HG03108 (cell line): ENCODE measurements around the gene WDR48.

ENCODE experiments used
- ATAC-seq: cut with Tn5 transposase; IDR thresholded peaks from one replicate; pipeline ENCODE4 v1.9.1; 2021; ENCODE audit warnings: moderate library complexity; ENCODE audit not compliant: unreplicated experiment

The WDR48 gene

DNA sequence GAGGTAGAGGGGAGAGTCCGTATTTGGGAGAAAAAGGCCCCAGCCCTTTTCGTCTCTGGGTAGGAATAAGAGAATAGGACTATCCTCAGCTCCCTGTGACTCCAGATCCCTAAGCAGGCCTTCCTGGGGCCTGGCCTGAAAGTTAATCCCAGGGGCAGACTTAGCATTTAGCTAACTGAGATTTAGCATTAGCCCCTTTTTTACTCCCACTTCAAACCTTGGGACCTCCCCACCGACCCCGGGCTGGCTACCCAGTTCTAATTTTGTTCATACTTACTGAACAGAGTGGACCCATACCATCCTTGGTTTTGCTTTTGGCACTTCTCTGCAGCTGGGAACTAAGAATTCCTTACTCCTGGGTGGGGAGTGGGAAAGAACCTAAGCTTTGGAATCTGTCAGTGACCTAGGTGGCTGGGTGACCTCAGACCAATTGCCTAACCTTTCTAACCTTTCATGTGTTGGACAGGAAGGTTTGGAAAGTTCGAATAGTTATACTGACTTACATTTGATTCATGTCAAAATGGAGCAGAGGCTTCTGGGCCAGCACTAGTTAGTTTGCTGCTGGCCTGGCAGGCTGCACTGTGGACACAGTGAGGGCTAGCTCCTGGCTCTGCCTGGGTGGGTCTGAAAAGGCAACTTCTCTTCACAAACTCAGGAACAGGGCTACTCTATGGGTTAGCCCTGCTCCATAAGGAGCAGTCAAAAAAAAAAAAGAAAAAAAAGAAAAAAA, 67.3 kb downstream of the WDR48 start:
- no peak for ATAC-seq

DNA sequence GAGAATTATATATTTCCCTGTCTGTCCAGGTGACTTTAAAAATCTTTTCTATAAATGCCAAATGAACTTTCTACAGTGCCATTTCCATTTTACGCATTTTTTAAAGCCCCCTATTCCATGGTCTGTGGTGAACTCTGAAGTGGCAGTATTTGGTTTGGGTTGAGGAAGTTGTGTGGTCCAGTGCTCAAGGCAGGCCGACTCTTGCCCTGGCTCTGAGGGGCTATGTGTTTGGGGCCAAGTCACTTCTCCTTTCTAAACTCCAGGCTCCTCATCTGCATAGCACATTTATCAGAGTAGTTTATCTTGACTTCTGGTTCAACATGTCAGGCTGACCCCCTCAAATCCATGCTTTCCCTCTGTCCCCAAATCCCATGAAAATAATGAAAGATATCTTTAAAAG, 69.8 kb downstream of the WDR48 start:
- no peak for ATAC-seq

DNA sequence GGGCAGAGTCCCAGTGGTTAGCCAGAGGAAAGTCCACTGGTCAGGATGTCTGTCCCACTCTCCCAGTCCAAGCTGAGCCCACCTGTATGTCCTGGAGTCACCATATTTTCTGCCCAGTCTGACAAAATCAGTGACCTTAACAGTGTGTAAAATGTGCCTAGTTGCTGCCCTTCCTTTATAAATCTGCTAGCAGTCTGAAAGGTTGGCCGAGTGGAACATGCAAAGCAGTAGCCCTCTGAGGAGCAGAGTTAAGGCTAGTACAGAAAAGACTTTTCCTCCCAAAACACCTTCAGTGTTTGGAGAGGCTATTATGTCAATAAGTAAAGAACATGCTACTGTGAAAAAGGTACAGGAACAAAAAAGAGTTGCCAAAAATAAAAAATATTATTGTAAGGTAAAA, 71.0 kb downstream of the WDR48 start:
- ATAC-seq = peak; percentile 56

DNA sequence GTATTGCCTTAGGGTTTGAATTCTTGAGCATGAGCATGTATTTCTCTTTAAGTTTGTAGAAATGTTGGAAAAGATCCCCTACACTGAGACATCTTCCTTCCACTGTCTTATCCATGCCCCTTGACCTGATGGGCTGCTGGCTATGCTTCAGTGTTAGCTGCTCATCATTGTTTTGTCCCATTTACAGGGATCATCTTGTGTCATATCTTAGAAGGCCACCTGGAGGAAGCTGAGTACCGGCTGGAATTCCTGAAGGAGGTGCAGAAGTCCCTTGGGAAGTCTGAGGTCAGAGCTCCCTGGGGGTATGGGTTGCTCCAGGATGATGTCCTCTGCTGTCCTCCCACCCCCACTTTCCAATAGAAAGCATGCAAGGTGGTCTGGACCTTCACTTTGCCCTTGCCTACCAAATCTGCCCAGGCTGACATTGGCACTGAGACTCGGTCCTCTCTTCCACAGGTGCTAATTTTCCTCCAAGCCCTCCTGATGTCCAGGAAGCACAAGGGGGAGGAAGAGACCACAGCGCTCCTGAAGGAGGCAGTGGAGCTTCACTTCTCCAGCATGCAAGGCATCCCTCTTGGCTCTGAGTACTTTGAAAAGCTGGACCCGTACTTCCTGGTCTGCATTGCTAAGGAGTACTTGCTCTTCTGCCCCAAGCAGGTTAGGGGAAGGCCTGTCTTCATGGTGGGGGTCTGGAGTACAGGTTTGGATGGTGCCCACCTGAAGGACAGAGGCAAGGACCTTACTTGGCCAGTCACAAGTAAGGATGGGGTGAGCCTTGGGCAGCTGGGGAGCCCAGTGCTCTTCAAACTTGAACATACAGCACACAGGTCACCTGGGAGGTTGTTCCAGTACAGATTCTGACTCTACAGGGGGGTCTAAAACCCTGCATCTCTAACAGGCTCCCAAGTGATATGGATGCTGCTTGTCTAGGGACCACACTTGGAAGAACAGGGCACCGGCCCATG, 73.3 kb downstream of the WDR48 start:
- no peak for ATAC-seq

DNA sequence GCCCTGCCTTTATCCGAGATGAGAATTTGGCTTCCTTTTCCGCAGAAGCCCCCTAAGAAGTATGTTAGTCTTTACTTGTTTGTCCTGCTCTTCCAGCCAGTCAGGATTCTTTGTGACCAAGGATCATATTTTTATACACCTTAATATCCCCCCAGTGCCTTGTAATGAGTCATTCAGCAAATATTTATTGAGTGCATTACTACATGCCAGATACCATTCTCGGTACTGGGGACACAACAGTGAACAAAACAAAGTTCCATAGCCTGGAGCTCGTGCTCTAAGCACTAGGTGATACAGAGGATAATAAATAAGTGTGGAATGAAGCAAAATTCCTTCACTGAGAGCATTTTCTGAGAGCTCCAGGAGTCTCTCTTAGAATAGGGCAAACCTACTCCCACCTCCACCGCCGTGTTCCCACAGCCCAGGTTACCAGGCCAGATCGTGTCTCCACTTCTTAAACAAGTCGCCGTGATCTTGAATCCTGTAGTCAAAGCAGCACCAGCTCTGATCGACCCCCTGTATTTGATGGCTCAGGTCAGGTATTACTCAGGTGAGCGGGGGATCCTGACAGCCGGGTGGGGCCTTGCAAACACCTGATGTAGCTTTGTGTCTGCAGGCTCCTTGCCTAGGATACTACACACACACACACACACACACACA, 74.2 kb downstream of the WDR48 start:
- no peak for ATAC-seq

DNA sequence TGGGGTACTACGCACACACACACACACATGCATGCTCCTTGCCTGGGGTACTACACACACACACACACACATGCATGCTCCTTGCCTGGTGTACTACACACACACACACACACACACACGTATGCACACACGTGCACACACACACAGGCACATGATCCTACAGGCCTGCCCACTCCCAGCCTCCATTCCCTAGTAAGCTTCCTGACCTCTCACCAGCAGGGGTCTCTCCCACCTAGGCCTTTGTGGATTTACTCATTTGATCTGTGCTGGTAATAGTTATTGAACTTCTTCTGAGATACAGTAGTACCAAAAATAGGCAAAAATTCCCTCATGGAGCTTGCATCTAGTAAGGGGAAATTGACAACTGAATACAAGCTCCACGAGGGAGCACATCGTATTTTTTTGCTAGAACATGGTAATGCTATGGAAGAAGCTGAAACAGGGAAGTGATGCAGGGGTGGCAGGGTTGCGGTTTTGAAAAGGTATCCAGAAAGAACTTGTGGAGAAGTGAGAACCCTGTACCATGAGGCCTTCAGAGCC, 74.8 kb downstream of the WDR48 start:
- no peak for ATAC-seq

DNA sequence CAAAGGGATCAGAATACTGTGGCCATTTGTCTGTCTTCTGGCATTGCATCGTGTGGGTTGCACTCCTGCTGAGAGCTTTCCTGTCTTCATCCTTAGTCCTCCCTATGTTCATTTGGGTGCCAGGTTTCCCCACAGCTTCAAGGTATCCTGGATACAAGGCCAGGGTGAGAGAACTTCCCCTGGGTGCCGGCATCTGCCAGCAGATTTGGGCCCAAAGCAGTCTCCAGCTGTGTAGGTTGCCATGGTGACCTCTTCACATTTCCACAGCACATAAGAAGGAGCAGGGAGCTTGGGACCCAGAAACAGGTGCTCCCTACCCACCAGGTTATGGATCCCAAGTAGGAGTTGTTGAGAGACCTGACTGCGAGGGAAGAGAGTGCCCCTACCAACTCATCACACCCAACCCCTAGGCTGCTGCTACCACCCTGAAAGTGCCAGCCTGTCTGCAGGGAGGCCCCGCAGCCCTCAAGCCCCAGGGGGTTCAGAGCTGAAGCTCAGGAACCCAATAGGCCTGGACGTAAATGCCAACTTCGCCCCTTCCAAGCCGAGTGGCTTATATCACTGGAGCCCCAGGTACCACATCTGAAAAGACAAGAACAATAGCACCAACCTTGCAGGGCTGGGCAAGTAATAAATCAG, 75.6 kb downstream of the WDR48 start:
- ATAC-seq = no peak

DNA sequence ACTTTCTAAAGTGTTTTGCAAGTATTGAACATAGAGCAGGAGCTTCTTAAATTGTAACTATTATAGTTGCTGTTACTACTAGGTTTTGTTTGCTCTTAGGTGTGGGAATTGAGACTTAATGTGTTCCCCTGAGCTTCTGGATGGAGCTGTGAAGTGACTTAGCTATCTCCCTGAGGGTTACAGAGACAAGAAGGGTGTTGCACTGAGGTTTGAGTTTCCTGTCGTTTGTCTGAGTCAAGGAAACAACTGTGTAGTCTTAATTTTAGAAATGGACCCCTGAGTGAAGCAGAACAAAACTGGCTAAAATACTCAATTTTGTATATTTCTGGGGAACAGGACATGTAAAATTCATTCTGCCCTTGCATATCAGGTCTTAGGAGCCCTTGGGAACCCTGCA, 76.1 kb downstream of the WDR48 start:
- ATAC-seq = no peak

DNA sequence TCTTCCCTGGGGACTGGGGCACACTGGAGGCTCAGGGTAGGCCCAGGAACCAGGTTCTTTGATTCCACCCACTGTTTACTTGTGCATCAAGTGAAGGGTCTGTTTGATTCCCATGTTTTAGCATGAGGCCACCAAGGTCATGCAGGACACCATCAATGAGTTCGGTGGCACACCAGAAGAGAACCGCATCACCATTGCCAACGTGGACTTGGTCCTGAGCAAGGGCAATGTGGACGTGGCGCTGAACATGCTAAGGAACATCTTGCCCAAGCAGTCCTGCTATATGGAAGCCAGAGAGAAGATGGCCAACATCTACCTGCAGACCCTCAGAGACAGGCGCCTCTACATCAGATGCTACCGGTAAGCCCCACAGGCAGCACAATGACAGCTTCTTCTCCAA, 77.1 kb downstream of the WDR48 start:
- no peak for ATAC-seq

DNA sequence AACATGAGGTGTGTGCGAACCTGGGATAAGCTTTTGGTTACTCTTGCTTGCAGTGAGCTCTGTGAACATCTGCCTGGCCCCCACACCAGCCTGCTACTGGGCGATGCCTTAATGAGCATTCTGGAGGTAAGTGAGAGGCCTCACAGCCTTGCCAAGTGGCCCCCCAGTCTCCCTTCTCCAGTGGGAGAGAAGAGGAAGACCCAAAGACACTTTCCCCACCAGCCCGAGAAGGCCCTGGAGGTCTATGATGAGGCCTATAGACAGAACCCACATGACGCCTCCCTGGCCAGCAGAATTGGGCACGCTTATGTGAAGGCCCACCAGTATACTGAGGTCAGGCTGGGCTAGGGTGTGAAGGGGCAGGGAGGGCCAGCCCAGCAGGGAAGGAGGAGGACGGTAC, 78.2 kb downstream of the WDR48 start:
- ATAC-seq = no peak

DNA sequence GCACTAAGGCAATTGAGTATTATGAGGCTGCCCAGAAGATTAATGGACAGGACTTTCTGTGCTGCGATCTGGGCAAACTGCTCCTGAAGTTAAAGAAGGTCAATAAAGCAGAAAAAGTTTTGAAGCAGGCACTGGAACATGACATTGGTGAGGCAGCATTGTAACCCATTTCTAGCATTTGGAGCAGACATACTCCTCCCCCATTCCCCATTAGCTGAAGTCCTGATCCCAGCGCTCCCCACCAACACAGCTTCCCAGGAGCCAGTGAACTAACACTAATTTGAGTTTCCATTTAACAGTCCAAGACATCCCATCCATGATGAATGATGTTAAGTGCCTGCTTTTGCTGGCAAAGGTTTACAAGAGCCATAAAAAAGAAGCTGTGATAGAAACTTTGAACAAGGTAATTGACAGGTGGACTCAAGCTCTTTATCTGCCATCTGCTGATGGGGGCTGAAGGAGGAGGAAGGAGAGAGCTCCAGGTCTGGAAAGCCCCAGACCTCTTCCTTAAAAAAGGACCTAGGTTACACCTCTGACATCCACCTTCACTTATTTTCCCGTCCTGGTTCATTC, 79.0 kb downstream of the WDR48 start:
- no peak for ATAC-seq

DNA sequence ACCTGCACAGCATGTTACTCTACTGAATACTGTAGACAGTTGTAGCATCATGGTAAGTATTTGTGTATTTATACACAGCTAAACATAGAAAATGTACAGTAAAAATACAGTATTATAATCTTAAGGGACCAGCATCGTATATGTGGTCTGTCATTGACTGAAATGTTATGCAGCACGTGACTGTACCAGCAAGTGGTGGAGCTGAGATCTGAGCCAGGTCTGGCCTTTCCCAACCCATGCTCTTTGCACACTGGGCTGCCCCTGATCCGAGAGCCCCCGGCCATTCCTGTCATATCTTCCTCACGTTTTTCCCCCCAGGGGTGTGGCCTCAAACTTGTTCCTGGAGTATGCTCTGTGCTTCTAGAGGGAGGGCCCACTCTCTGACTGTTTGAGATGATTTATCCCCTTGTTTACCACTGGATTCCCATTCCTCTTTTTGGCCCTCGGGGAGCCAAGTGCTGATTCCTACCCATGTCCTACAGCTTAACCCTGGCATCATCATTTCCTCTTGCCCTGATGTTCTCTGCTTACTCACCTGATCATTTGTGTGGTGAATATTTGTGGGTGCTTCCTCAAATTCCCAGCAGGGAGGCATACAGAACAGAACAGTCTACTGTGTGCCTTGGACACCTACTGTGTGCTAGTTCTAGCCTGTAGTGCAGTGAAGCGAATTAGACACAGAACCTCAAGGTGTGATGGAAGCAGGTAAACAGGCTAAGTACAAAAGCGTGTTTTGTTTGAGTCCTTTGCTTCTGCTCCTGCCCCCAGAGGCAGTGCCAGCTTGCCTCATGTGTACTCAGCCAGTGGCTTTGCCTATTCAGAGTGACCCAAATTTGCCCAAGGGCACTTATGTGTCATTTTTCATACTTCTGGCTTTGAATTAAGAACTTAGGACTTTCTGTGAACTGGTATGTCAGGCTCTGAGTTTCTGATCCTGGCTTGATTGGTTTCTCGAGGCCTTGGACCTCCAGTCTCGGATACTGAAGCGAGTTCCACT, 80.6 kb downstream of the WDR48 start:
- no peak for ATAC-seq

DNA sequence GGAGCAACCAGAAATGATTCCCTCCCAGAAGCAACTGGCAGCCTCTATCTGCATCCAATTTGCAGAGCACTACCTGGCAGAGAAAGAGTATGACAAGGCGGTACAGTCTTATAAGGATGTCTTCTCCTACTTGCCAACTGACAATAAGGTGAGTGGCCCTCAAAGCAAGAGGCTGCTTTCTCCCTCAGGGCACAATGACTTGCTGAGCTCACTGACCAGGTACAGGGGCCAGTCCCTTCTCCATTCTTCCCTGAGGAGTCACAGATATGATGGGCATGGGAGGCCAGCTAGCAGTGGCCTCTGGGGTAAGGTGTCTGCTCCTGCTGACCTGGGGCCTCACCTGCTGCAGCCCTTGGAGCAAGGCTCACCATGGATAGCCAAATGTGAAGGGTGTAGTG, 81.3 kb downstream of the WDR48 start:
- no peak for ATAC-seq

DNA sequence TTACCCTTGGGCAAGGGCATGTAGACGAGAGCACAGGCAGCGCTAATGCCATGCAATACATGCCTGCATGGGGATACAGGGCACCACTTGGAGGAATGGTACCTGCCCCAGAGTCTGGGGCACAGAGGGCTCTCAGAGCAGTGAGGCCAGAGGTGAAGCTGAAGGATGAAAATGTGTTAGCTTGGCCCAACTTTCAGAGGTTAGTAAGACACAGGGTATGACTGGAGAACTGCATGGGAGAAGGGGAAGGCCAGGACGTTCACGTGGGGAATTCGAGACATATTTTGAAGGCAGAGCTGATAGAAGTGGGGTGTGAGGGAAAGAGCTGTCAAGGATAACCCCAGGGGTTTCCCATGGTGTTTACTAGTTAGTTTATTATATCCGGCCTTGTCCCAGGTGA, 82.0 kb downstream of the WDR48 start:
- ATAC-seq = no peak

DNA sequence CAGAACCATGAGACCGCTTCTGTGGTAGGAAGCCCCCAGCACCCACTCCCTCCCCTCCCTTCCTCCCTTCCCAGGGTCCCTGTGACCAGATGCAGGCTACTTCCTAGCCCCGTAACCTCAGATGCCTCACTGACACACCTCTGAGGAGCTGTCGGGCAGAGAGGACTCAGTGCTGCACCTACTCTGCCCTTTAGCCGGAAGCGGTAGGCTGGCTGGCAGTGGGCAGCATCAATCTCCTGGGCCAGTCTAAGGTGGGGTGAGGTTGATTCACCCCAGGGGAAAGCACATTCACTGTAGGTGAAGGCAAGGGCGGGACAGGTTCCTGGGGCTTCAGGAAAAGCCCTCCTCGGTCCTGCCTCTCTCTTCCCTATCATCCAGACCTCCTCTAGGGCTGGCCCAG, 82.5 kb downstream of the WDR48 start:
- ATAC-seq = no peak

DNA sequence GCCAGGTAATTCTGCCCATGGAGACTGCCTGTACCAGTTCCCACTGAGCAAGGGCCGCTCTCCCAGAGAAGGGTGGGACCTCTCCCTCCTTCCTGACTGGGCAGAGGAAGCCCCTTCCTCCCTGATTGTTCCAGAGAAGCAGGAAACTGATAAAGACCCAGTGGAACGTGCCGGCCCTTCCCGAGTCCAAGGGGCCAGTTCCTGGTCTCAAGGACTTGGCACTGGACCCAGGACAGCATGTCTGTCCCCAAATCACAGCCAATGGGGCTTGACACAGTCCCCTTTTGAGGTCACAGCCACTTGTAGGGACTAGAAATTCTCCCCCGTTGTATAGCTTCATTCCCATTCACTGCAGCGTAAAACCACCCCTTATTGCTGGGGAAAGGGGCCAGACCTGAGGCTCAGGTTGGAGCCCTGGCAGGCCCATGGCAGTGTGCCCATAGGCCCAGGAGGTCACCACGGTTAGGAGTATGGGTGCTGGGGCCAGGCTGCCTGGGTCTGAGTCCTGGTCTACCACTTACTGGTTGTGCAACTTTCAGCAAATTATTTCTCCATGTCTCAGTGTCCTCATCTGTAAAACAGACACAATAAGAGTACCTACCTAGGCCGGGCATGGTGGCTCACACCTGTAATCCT, 83.5 kb downstream of the WDR48 start:
- no peak for ATAC-seq

DNA sequence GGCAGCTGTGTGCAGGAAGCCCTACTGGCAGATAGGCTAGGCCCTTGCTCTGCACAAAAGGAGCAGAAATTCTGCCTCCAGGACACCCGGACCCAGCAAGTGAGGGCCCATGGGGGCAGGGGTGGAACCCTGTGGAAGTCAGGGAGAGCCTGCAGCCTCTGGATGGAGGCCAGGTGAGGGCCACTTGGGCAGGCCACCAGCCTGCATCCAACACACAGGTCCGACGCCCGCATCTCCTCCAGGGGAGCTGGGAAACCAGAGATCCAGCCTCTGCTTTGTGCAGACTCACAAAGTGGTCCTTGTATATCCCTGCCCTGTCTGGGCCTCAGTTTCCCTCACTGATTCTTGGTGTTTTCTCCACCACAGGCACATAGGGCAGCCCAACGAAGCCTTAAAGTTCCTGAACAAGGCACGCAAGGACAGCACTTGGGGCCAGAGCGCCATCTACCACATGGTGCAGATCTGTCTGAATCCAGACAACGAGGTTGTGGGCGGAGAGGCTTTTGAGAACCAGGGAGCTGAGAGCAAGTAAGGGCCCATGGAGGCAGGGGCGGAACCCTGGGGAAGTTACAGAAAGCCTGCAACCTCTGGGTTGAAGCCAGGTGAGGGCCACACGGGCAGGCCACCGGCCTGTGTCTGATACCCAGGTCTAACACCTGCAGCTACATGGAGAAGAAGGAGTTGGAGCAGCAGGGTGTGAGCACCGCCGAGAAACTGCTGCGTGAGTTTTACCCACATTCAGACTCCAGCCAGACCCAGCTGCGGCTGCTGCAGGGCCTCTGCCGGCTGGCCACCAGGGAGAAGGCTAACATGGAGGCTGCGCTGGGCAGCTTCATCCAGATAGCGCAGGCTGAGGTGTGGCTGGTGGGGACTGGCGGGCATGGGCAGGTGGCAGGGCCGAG, 85.0 kb downstream of the WDR48 start:
- no peak for ATAC-seq

DNA sequence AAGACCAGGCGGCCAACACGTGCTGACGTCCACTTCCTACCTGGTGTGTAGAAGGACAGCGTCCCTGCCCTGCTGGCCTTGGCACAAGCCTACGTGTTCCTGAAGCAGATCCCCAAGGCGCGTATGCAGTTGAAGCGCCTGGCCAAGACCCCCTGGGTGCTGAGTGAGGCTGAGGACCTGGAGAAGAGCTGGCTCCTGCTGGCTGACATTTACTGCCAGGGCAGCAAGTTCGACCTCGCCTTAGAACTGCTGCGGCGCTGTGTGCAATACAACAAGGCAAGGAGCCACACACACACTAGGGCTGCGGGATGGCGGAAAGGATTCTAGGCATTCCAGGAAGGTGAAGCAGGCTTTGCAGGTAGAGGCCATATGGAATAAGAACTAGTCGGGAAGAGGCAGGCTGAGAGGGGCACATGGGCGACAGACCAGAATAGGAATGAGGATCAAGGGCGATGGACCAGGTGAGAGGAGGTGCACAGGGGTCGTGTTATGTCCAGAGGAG, 85.7 kb downstream of the WDR48 start:
- no peak for ATAC-seq
